Measurements from ENCODE around the gene PRCD. TPM values are rescaled to one million over a fixed set of nuclear protein-coding genes. Genes with fewer than 3 reads are reported as not detected.

Gene PRCD
- 0.73 TPM for total RNA-seq

GRCh38 chr17:76539631-76540271 is at the start of gene PRCD:
TSS of gene PRCD (plus strand) at chr17:76540044. CDS start at chr17:76540142, 98 bp downstream.
- H3K4me1 ChIP-seq (ENCODE audit: insufficient read depth, low read length) = peaks cover 17% of the 10 kb centered on the region
- no peak within 1 kb of the TSS for H3K4me3 ChIP-seq (ENCODE audit: low read length)
- H3K27me3 ChIP-seq (ENCODE audit: insufficient read depth, low read length) = peaks cover 32% of the 10 kb centered on the region
- no peaks in the 10 kb centered on the region for H3K9me3 ChIP-seq (ENCODE audit: low read depth, low read length)

GRCh38 chr17:76490112-76490710 is 49.6 kb upstream of the PRCD start:
- no peak overlapping the region for H3K4me3 ChIP-seq (ENCODE audit: low read length)
- no peaks in the 10 kb centered on the region for H3K9me3 ChIP-seq (ENCODE audit: low read depth, low read length)
- H3K27me3 ChIP-seq (ENCODE audit: insufficient read depth, low read length) = no peaks in the 10 kb centered on the region
- H3K4me1 ChIP-seq (ENCODE audit: insufficient read depth, low read length) = peaks cover 77% of the 10 kb centered on the region

- H3K9me3 ChIP-seq (ENCODE audit: low read depth, low read length) = no peaks in the 10 kb centered on the region
- H3K4me1 ChIP-seq (ENCODE audit: insufficient read depth, low read length) = peaks cover 78% of the 10 kb centered on the region
- H3K4me3 ChIP-seq (ENCODE audit: low read length) = peak overlapping the region; percentile 27
- no peaks in the 10 kb centered on the region for H3K27me3 ChIP-seq (ENCODE audit: insufficient read depth, low read length)
These were observed 48.3 kb upstream of the PRCD start for GRCh38 chr17:76491271-76492122.

GRCh38 chr17:76492123-76492988 is 47.5 kb upstream of the PRCD start:
- no peaks in the 10 kb centered on the region for H3K27me3 ChIP-seq (ENCODE audit: insufficient read depth, low read length)
- no peaks in the 10 kb centered on the region for H3K9me3 ChIP-seq (ENCODE audit: low read depth, low read length)
- peak overlapping the region; percentile 27 for H3K4me3 ChIP-seq (ENCODE audit: low read length)
- peaks cover 86% of the 10 kb centered on the region for H3K4me1 ChIP-seq (ENCODE audit: insufficient read depth, low read length)

GRCh38 chr17:76492989-76493501 is 46.8 kb upstream of the PRCD start:
- Histone ChIP-seq H3K4me3 (ENCODE audit: low read length) (peak overlapping the region; percentile 27), H3K27me3 (ENCODE audit: insufficient read depth, low read length) (no peaks in the 10 kb centered on the region), H3K9me3 (ENCODE audit: low read depth, low read length) (no peaks in the 10 kb centered on the region), H3K4me1 (ENCODE audit: insufficient read depth, low read length) (peaks cover 93% of the 10 kb centered on the region)

GRCh38 chr17:76493505-76494167 is 46.2 kb upstream of the PRCD start:
- no peaks in the 10 kb centered on the region for H3K9me3 ChIP-seq (ENCODE audit: low read depth, low read length)
- H3K4me3 ChIP-seq (ENCODE audit: low read length) = no peak overlapping the region
- H3K4me1 ChIP-seq (ENCODE audit: insufficient read depth, low read length) = peaks cover 99% of the 10 kb centered on the region
- H3K27me3 ChIP-seq (ENCODE audit: insufficient read depth, low read length) = no peaks in the 10 kb centered on the region

- peaks cover 99% of the 10 kb centered on the region for H3K4me1 ChIP-seq (ENCODE audit: insufficient read depth, low read length)
- no peaks in the 10 kb centered on the region for H3K27me3 ChIP-seq (ENCODE audit: insufficient read depth, low read length)
- no peak overlapping the region for H3K4me3 ChIP-seq (ENCODE audit: low read length)
These were observed 44.0 kb upstream of the PRCD start for GRCh38 chr17:76495663-76496400.

GRCh38 chr17:76496464-76496863 is 43.4 kb upstream of the PRCD start:
- H3K4me3 ChIP-seq (ENCODE audit: low read length) = no peak overlapping the region
- no peaks in the 10 kb centered on the region for H3K27me3 ChIP-seq (ENCODE audit: insufficient read depth, low read length)
- peaks cover 93% of the 10 kb centered on the region for H3K4me1 ChIP-seq (ENCODE audit: insufficient read depth, low read length)
- H3K9me3 ChIP-seq (ENCODE audit: low read depth, low read length) = no peaks in the 10 kb centered on the region

More at GRCh38 chr17:76495663-76496400, 44.0 kb upstream of the PRCD start:
- H3K9me3 ChIP-seq (ENCODE audit: low read depth, low read length) = no peaks in the 10 kb centered on the region

- Histone ChIP-seq H3K4me1 (ENCODE audit: insufficient read depth, low read length) (peaks cover 93% of the 10 kb centered on the region), H3K4me3 (ENCODE audit: low read length) (no peak overlapping the region)
These were observed 42.2 kb upstream of the PRCD start for GRCh38 chr17:76497699-76497978.

GRCh38 chr17:76497979-76498875 is 41.6 kb upstream of the PRCD start:
- no peaks in the 10 kb centered on the region for H3K9me3 ChIP-seq (ENCODE audit: low read depth, low read length)
- peaks cover 93% of the 10 kb centered on the region for H3K4me1 ChIP-seq (ENCODE audit: insufficient read depth, low read length)
- peak overlapping the region; percentile 10 for H3K4me3 ChIP-seq (ENCODE audit: low read length)
- H3K27me3 ChIP-seq (ENCODE audit: insufficient read depth, low read length) = no peaks in the 10 kb centered on the region

More at GRCh38 chr17:76497699-76497978, 42.2 kb upstream of the PRCD start:
- no peaks in the 10 kb centered on the region for H3K9me3 ChIP-seq (ENCODE audit: low read depth, low read length)
- no peaks in the 10 kb centered on the region for H3K27me3 ChIP-seq (ENCODE audit: insufficient read depth, low read length)

GRCh38 chr17:76498876-76499251 is 41.0 kb upstream of the PRCD start:
- Histone ChIP-seq H3K27me3 (ENCODE audit: insufficient read depth, low read length) (no peaks in the 10 kb centered on the region), H3K4me1 (ENCODE audit: insufficient read depth, low read length) (peaks cover 91% of the 10 kb centered on the region), H3K4me3 (ENCODE audit: low read length) (peak overlapping the region; percentile 93), H3K9me3 (ENCODE audit: low read depth, low read length) (no peaks in the 10 kb centered on the region)

GRCh38 chr17:76499267-76499667 is 40.6 kb upstream of the PRCD start:
- Histone ChIP-seq H3K4me1 (ENCODE audit: insufficient read depth, low read length) (peaks cover 91% of the 10 kb centered on the region), H3K27me3 (ENCODE audit: insufficient read depth, low read length) (no peaks in the 10 kb centered on the region), H3K4me3 (ENCODE audit: low read length) (peak overlapping the region; percentile 93), H3K9me3 (ENCODE audit: low read depth, low read length) (no peaks in the 10 kb centered on the region)
